SIG-M5 treated with dmso at 0.1 percent for 504 hours (cell line): Measurements from ENCODE around the gene ROPN1B.

Source experiments
- DNase-seq: peaks from one replicate; lab custom pipeline; 2025; ENCODE audit not compliant: unreplicated experiment; lab: John Stamatoyannopoulos, UW

Gene ROPN1B

DNA sequence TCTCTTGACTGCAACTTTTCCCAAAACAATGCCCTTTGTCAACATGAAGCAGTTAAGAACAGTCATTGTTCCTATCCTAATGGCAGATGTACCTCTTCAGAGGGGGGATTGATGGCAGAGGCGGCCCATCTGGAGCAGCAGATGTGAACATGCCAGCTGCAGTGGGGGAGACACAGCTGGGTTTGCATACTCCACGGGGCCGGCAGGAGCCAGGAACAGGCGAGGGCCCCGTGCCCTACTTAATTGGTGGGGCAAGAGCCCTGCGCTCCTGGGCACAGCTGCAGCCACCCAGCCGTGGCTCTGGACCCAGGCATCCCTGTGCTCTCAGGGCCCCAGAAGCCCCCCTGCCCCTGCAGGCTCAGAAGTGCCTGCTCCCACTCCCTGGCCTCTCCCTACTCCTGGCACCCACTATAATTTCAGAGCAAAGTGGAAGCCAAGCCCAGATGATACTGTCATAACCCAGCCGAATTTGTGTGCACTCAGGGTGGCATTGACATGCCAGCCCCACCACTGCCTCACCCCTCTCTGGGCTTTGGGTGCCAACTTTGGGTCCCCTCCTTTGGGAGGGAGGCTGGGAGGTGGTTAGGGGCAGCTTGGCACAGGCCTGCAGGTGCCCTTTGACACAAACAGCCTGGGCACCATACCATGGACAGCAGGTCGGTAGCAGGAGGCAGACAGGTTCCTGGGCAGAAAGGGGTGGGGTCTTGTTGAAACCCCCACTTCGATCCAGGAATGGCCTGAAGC is 34.6 kb downstream of the ROPN1B start:
- DNase-seq: no peak

- DNase-seq: no peak
These were observed 35.2 kb downstream of the ROPN1B start for GRCh38 chr3:126004217-126004616.

DNA sequence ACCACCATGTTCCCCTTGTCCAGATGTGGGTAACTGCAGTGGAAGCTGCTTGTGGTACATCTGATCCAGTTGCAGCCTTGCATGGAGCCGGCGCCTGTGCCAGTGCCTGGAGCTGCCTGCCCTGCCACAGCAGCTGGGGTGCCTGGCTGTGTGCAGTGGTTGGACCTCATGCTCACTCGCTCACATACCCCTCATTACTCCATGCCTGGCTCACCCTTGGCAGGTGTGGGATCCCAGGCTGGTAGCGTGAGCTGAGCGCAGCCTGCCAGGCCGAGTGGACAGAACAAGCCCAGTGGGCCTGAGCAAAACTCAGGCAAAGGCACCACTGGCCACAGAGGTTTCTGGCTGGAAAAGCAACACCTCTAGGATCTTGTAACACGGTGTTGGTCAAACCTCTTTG is 35.7 kb downstream of the ROPN1B start:
- no peak for DNase-seq

- no peak for DNase-seq
These were observed 37.0 kb downstream of the ROPN1B start for GRCh38 chr3:126005951-126006350.

GRCh38 chr3:126008219-126008618 is 39.2 kb downstream of the ROPN1B start:
- no peak for DNase-seq

DNA sequence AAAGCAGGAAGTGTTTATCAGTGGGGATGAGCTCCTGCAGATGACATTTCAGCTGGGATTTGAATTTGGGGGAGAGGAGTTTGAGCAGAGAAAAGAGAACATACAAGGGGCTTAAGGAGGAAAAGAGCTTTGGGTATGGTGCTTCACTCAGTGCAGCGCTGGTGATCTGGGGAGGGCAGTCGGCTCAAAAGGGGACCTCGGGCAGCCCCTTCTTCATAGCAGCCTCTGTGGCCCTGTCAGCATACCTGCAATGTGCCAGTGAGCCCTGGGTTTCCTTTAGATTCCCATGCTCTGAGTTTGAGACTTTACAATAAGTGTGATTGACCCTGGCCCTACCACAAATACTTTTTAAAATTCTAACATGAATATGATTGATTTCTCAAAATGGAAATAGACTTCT is 40.2 kb downstream of the ROPN1B start:
- no peak for DNase-seq

- DNase-seq: no peak
These were observed 44.8 kb downstream of the ROPN1B start for GRCh38 chr3:126013751-126014156.

GRCh38 chr3:126014252-126014651 is 45.3 kb downstream of the ROPN1B start:
- no peak for DNase-seq

GRCh38 chr3:126015075-126015474 is 46.1 kb downstream of the ROPN1B start:
- no peak for DNase-seq

DNA sequence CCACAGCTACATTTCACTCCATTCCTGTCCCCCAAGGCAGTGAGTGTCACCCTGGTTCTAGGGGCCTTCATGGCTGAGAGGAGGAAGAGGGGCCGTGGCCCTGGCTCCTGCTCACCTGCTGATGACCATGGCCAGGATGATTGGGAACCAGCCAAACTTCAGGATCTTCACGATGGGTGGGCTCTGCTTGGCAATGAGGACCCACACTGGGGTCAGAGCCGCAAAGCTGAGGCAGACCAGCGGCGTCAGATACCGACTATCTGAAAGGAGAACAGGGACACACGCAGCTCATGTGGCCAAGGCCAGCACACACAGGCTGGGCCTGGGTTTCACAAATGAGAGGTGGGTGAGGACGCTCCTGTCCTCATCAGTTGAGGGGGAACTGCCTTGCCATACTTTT is 47.6 kb downstream of the ROPN1B start:
- no peak for DNase-seq

DNA sequence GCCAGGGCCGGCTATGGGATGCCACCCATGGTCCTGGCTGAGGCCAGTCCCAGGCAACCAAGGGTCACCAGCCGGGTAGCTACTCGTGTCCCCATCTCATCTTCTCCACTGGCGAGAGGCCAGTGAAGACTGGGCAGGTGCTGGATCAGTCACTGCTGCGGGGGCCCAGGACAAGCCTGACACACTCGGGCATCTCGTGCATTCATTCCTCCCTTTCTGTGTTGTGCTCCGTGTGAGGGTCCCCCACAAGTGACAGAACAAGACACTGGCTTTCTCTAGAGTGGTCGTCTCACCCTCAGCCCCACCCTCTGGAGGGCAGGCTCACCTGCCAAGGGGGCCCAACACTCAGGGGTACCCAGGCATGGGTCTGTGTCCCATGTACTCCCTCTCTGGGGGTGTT is 48.4 kb downstream of the ROPN1B start:
- no peak for DNase-seq

GRCh38 chr3:126018545-126018944 is 49.6 kb downstream of the ROPN1B start:
- DNase-seq: no peak

GRCh38 chr3:126018995-126019394 is 50.0 kb downstream of the ROPN1B start:
- DNase-seq: peak; percentile 7

DNA sequence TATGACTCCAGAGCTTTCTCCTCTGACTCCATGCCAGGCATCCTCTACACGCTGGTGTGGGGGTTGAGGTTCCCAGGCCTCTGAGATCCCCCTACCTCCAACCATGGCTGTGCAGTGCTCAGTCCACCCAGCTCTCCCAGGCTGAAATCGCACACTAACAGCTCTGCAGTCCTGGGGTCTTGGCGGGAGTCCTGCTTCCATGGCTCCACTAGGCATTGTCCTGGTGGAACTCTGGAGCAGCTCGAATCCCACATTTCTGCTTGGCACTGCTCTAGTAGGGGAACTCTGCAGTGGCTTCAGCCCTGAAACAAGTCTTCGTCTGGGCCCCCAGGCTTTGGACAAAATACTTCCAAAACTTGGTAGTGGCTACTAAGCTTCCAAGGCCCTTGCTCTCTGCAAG is 50.7 kb downstream of the ROPN1B start:
- DNase-seq: no peak

GRCh38 chr3:126021224-126021623 is 52.2 kb downstream of the ROPN1B start:
- DNase-seq: no peak

DNA sequence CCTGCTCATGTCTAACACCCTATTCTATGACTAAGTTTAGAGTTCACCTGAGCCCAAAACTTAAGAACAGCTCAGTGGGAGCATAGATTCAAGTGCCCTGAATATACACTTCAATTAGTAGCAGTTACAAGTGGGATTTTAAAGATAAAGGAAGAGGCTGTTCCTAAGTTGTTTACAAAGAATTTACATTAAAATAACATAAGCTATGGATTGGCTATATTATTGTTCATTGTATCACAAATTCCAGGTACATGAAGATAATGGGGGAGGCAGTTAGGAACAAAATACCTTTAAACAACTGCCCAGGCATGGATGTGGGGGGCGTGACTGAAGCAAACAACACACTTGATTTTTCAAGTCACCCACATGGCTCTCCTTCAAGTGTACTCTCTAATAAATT is 52.7 kb downstream of the ROPN1B start:
- DNase-seq: no peak

GRCh38 chr3:126022741-126023359 is 53.9 kb downstream of the ROPN1B start:
- DNase-seq: no peak

- DNase-seq: no peak
These were observed 54.4 kb downstream of the ROPN1B start for GRCh38 chr3:126023390-126023789.

DNA sequence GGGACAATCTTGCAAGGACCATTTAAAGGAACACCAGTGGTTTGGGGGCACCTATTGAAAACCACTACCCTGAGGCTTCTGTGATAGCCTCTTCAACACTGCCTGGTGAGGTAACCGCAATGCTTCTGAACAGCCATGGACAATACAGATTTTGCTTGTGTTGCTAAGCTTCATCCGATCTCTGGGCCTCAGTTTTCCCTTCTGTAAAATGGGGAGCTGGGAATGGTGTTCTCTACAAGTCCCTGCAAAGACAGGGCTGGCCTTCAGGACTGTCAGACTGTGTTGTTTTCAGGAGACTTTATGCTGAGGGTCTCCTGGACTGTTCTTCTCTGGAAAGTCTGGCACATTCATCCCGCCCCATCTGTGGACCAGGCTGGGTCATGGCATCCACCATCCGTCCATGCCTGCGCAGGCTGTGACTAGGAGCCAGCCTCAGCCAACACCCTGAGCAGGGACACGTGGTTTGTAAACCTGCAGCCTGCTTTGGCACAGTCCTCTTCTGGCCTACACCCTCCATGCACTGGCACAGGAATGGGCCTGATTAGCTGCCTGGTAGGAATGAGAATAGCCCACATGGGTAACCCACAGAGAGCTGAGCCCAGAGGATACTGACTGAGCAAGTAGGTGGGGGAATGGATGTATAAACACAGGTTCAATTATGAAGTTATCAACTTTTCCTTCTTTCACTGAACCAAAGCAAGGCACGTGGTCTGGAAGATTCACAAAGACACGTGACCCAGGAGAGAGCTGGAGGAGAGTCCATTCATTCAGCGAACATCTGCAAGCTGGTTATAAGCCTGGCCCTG is 55.3 kb downstream of the ROPN1B start:
- no peak for DNase-seq

- DNase-seq: no peak
These were observed 56.2 kb downstream of the ROPN1B start for GRCh38 chr3:126025116-126025729.

GRCh38 chr3:126025862-126026261 is 56.9 kb downstream of the ROPN1B start:
- DNase-seq: no peak
